ENCODE results near the gene DGKI. TPM values are rescaled to one million over a fixed set of nuclear protein-coding genes. Genes with fewer than 3 reads are reported as not detected.

Gene DGKI
- polyA plus RNA-seq, 2 of the 4 experiments (the other 2 are of a cell fraction) = 0.05 to 0.08 TPM

DNA sequence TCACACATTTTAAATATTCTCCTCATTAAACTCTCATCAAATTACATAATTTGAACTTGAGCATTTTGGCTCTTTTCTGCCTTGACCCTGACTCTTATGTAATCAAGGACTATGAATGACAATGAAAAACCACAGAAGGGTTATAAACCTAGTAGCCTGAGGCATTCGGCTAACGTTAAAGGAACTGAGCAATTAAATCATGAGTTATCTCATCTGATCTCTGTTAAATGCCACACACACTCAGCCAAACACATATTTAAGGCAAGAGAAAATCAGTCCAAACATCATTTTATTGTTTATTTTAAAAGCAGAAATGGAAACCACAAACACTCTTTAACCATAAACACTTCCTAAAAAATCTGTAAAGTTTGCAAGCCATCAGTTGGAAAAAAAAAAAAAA lies 204.3 kb downstream of the DGKI start (continued):
- TF ChIP-seq MAFK (IDR thresholded peaks at IDR 0.05; ENCODE audit: partially characterized antibody) (no peak), ESRRA (IDR thresholded peaks at IDR 0.05; ENCODE audit: borderline replicate concordance, low read length) (no peak), CHD2 (IDR thresholded peaks at IDR 0.05; ENCODE audit: low read length, partially characterized antibody) (no peak)

- Histone ChIP-seq H3K4me1 (no peaks in the 10 kb centered on the region), H3K27ac (no peak overlapping the region), H3K9me3 (no peaks in the 10 kb centered on the region), H3K4me3 (no peak overlapping the region), H3K4me2 (no peak overlapping the region)
- no peak for DNase-seq (ENCODE audit: low read depth in 1 of 2, low spot score in 1 of 2)
- no peak for FAIRE-seq
- no peak for TF ChIP-seq SMC3 (IDR thresholded peaks at IDR 0.05)
- TF ChIP-seq HEYL (CRISPR knock-in tag; IDR thresholded peaks at IDR 0.05) = no peak
- TF ChIP-seq FOSB (CRISPR knock-in tag; IDR thresholded peaks at IDR 0.05) = no peak
- no peak for TF ChIP-seq NFE2L2 (conservative IDR thresholded peaks at IDR 0.05; ENCODE audit: low read length)
- TF ChIP-seq MYC (IDR thresholded peaks at IDR 0.05; ENCODE audit: borderline replicate concordance, low read length) = no peak
- TF ChIP-seq MAZ (IDR thresholded peaks at IDR 0.05; ENCODE audit: borderline replicate concordance, low read depth, low read length) = no peak
- TF ChIP-seq TP53 (CRISPR knock-in tag; IDR thresholded peaks at IDR 0.05) = no peak
- no peak for TF ChIP-seq MAFK (IDR thresholded peaks at IDR 0.05; ENCODE audit: partially characterized antibody)
- no peak for TF ChIP-seq HOXB5 (CRISPR knock-in tag; IDR thresholded peaks at IDR 0.05)
- TF ChIP-seq ZC3H11A (IDR thresholded peaks at IDR 0.05) = no peak
- no peak for TF ChIP-seq RNF2 (IDR thresholded peaks at IDR 0.05; ENCODE audit: borderline replicate concordance, low read depth)
- no peak for TF ChIP-seq RARB (CRISPR knock-in tag; IDR thresholded peaks at IDR 0.05)
- TF ChIP-seq ATOH8 (CRISPR knock-in tag; IDR thresholded peaks at IDR 0.05; ENCODE audit: low read depth) = no peak
- TF ChIP-seq RFX5 (IDR thresholded peaks at IDR 0.05) = no peak
- no peak for TF ChIP-seq CHD2 (IDR thresholded peaks at IDR 0.05; ENCODE audit: low read length, partially characterized antibody)
- no peak for TF ChIP-seq CBX8 (IDR thresholded peaks at IDR 0.05)
- TF ChIP-seq, protein P1, sequence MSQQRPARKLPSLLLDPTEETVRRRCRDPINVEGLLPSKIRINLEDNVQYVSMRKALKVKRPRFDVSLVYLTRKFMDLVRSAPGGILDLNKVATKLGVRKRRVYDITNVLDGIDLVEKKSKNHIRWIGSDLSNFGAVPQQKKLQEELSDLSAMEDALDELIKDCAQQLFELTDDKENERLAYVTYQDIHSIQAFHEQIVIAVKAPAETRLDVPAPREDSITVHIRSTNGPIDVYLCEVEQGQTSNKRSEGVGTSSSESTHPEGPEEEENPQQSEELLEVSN (IDR thresholded peaks at IDR 0.05; ENCODE audit: borderline replicate concordance, low read depth) = no peak
- TF ChIP-seq POLR2AphosphoS2 (conservative IDR thresholded peaks at IDR 0.05; ENCODE audit: low read length) = no peak
- TF ChIP-seq ESRRA (IDR thresholded peaks at IDR 0.05; ENCODE audit: borderline replicate concordance, low read length) = no peak
- TF ChIP-seq ZFP36 (IDR thresholded peaks at IDR 0.05; ENCODE audit: borderline replicate concordance, partially characterized antibody) = no peak
- no peak for ATAC-seq
- ChIA-PET CTCF (interaction anchor here (1.5 kb wide), 1 partner anchor 262 kb away, joined by 4 read pairs; no protein-coding TSS in a partner anchor), POLR2A (no interaction called here)
These were observed 204.7 kb downstream of the DGKI start for GRCh38 chr7:137642031-137642430.

GRCh38 chr7:137636376-137636775 lies 210.4 kb downstream of the DGKI start:
- FAIRE-seq (no peak), DNase-seq (ENCODE audit: low read depth in 1 of 2, low spot score in 1 of 2) (no peak), ATAC-seq (no peak)
- no peaks in the 10 kb centered on the region for H3K4me1 ChIP-seq
- no peak overlapping the region for H3K27ac ChIP-seq
- no peaks in the 10 kb centered on the region for H3K9me3 ChIP-seq
- H3K4me3 ChIP-seq = no peak overlapping the region
- CTCF ChIA-PET = interaction anchor here (1.0 to 2.0 kb wide), 4 partner anchors 10 to 267 kb away, joined by 3 to 9 read pairs (median 4); no protein-coding TSS in a partner anchor
- no peak overlapping the region for H3K4me2 ChIP-seq
- POLR2A ChIA-PET = no interaction called here
- TF ChIP-seq SREBF2 (IDR thresholded peaks at IDR 0.05) = no peak
- TF ChIP-seq FOSB (CRISPR knock-in tag; IDR thresholded peaks at IDR 0.05) = no peak
- TF ChIP-seq ZC3H11A (IDR thresholded peaks at IDR 0.05) = no peak
- no peak for TF ChIP-seq ZNF302 (CRISPR knock-in tag; IDR thresholded peaks at IDR 0.05)
- TF ChIP-seq RARB (CRISPR knock-in tag; IDR thresholded peaks at IDR 0.05) = no peak
- no peak for TF ChIP-seq NFE2L2 (conservative IDR thresholded peaks at IDR 0.05; ENCODE audit: low read length)
- no peak for TF ChIP-seq TFCP2L1 (CRISPR knock-in tag; IDR thresholded peaks at IDR 0.05)
- WGBS (ENCODE audit: missing lambda C conversion rate) = 12% methylated on average over 2 of the region's 2 CpGs
